ENCODE results near the gene AFF3. TPM values are rescaled to one million over a fixed set of nuclear protein-coding genes. Genes with fewer than 3 reads are reported as not detected.

The AFF3 gene
- total RNA-seq, 6 experiments from 2014 or later = 0.80 to 8.2 (median 6.8) TPM

GRCh38 chr2:99644419-99644787, 498.0 kb downstream of the AFF3 start:
- Mint-ChIP-seq H3K9me3 (no peaks in the 10 kb centered on the region), H3K27ac (no peak overlapping the region), H3K4me1 (ENCODE audit: low read depth) (peaks cover 19% of the 10 kb centered on the region), H3K27me3 (ENCODE audit: insufficient read depth) (peaks cover 28% of the 10 kb centered on the region; the same call in 1 of the 2 replicates), H3K36me3 (ENCODE audit: low read depth) (no peaks in the 10 kb centered on the region), H3K4me3 (no peak overlapping the region)
- no peak for TF ChIP-seq CTCF (IDR thresholded peaks at IDR 0.05)
- peak; percentile 16 for DNase-seq

- no peak overlapping the region for H3K27ac Mint-ChIP-seq
- peaks cover 16% of the 10 kb centered on the region for H3K4me1 Mint-ChIP-seq (ENCODE audit: low read depth)
- no peaks in the 10 kb centered on the region for H3K36me3 Mint-ChIP-seq (ENCODE audit: low read depth)
- peaks cover 26% of the 10 kb centered on the region; the same call in 1 of the 2 replicates for H3K27me3 Mint-ChIP-seq (ENCODE audit: insufficient read depth)
- no peak for DNase-seq
- TF ChIP-seq CTCF (IDR thresholded peaks at IDR 0.05) = no peak
- no peaks in the 10 kb centered on the region for H3K9me3 Mint-ChIP-seq
- H3K4me3 Mint-ChIP-seq = no peak overlapping the region
Measured at GRCh38 chr2:99643787-99644418, 498.5 kb downstream of the AFF3 start.

- no peak for DNase-seq
- H3K4me3 Mint-ChIP-seq = no peak overlapping the region
- H3K9me3 Mint-ChIP-seq = no peaks in the 10 kb centered on the region
- H3K27ac Mint-ChIP-seq = no peak overlapping the region
- TF ChIP-seq CTCF (IDR thresholded peaks at IDR 0.05) = no peak
- H3K4me1 Mint-ChIP-seq (ENCODE audit: low read depth) = peaks cover 6% of the 10 kb centered on the region
- H3K36me3 Mint-ChIP-seq (ENCODE audit: low read depth) = no peaks in the 10 kb centered on the region
- H3K27me3 Mint-ChIP-seq (ENCODE audit: insufficient read depth) = peaks cover 23% of the 10 kb centered on the region; the same call in 1 of the 2 replicates
Measured at GRCh38 chr2:99641999-99642398, 500.4 kb downstream of the AFF3 start.

- Mint-ChIP-seq H3K27me3 (ENCODE audit: insufficient read depth) (peaks cover 28% of the 10 kb centered on the region), H3K4me1 (ENCODE audit: low read depth) (peaks cover 6% of the 10 kb centered on the region)
- DNase-seq = no peak
Measured at GRCh38 chr2:99640635-99641151, 501.7 kb downstream of the AFF3 start.

GRCh38 chr2:99638791-99639190, 503.6 kb downstream of the AFF3 start:
- Mint-ChIP-seq H3K4me1 (ENCODE audit: low read depth) (no peaks in the 10 kb centered on the region), H3K27ac (no peak overlapping the region), H3K4me3 (no peak overlapping the region), H3K27me3 (ENCODE audit: insufficient read depth) (peaks cover 25% of the 10 kb centered on the region), H3K36me3 (ENCODE audit: low read depth) (no peaks in the 10 kb centered on the region), H3K9me3 (no peaks in the 10 kb centered on the region)
- no peak for TF ChIP-seq CTCF (IDR thresholded peaks at IDR 0.05)
- no peak for DNase-seq

More at GRCh38 chr2:99640635-99641151, 501.7 kb downstream of the AFF3 start:
- Mint-ChIP-seq H3K9me3 (no peaks in the 10 kb centered on the region), H3K36me3 (ENCODE audit: low read depth) (no peaks in the 10 kb centered on the region), H3K27ac (no peak overlapping the region; the same call in 1 of the 2 replicates), H3K4me3 (no peak overlapping the region)
- TF ChIP-seq CTCF (IDR thresholded peaks at IDR 0.05) = no peak

Measured in HFFc6 (cell line).